Mesendoderm (in vitro differentiated cells): ENCODE results near the gene ZNF626. TPM values are rescaled to one million over a fixed set of nuclear protein-coding genes. Genes with fewer than 3 reads are reported as not detected.
"Not testable (repeated sequence)": the region's sequence is repeated elsewhere in the genome, so short reads cannot be mapped to it uniquely, and the experiment has no call there.

Source experiments
- DNase-seq: peaks from one replicate; pipeline ENCODE4 v3.0.0; 2013
- H2AK5ac ChIP-seq: 2 replicates; pipeline ENCODE4 v1.6.1; 2013; ENCODE audit warnings: low read length, inconsistent platforms
- H2BK120ac ChIP-seq: 2 replicates; pipeline ENCODE4 v1.6.1; 2013; ENCODE audit warnings: low read depth, mild to moderate bottlenecking, low read length, moderate library complexity, mixed read lengths
- H2BK15ac ChIP-seq: replicated peaks from 2 replicates; pipeline ENCODE4 v1.6.1; 2013; ENCODE audit warnings: low read depth, mild to moderate bottlenecking, moderate library complexity
- H2BK5ac ChIP-seq: 2 replicates; pipeline ENCODE4 v1.6.1; 2013; ENCODE audit warnings: low read length, inconsistent platforms
- H3K18ac ChIP-seq: 2 replicates; pipeline ENCODE4 v1.6.1; 2013; ENCODE audit warnings: mild to moderate bottlenecking, low read length, mixed read lengths
- H3K23ac ChIP-seq: one replicate; pipeline ENCODE4 v1.6.1; 2013; ENCODE audit warnings: low read length
- H3K27ac ChIP-seq: 2 replicates; pipeline ENCODE4 v1.5.1; 2013; ENCODE audit warnings: low read depth, mild to moderate bottlenecking, inconsistent platforms, low read length, moderate library complexity
- H3K27me3 ChIP-seq: 2 replicates; pipeline ENCODE4 v1.6.1; 2013; ENCODE audit warnings: low read length, control low read depth, mild to moderate bottlenecking, inconsistent platforms; ENCODE audit not compliant: insufficient read depth, poor library complexity
- H3K36me3 ChIP-seq: 2 replicates; pipeline ENCODE4 v1.6.1; 2013; ENCODE audit warnings: low read length, inconsistent platforms; ENCODE audit not compliant: control insufficient read depth, insufficient read depth
- H3K4ac ChIP-seq: one replicate; pipeline ENCODE4 v1.6.1; 2013; ENCODE audit warnings: low read depth, mild to moderate bottlenecking, low read length, moderate library complexity
- H3K4me1 ChIP-seq: 2 replicates; pipeline ENCODE4 v1.6.1; 2013; ENCODE audit warnings: low read depth, low read length, inconsistent platforms; ENCODE audit not compliant: control insufficient read depth
- H3K4me2 ChIP-seq: 2 replicates; pipeline ENCODE4 v1.6.1; 2013; ENCODE audit warnings: low read length
- H3K4me3 ChIP-seq: 2 replicates; pipeline ENCODE4 v1.5.1; 2013; ENCODE audit warnings: mild to moderate bottlenecking, low read length
- H3K56ac ChIP-seq: one replicate; pipeline ENCODE4 v1.6.1; 2013; ENCODE audit warnings: low read length
- H3K79me1 ChIP-seq: 2 replicates; pipeline ENCODE4 v1.6.1; 2013; ENCODE audit warnings: low read length, inconsistent platforms
- H3K79me2 ChIP-seq: 2 replicates; pipeline ENCODE4 v1.6.1; 2013; ENCODE audit warnings: mild to moderate bottlenecking, low read length; ENCODE audit not compliant: control insufficient read depth, insufficient read depth
- H3K9ac ChIP-seq: 2 replicates; pipeline ENCODE4 v1.6.1; 2013; ENCODE audit warnings: low read length, inconsistent platforms
- H4K5ac ChIP-seq: one replicate; pipeline ENCODE4 v1.6.1; 2013; ENCODE audit warnings: low read length
- H4K8ac ChIP-seq: one replicate; pipeline ENCODE4 v1.6.1; 2013; ENCODE audit warnings: low read depth, mild to moderate bottlenecking, control low read depth, low read length, moderate library complexity
- WGBS: extraction: QIAGEN DNeasy Blood & Tissue Kit; methylation state at CpG from one replicate; pipeline ENCODE4 v1.1.7; 2013; ENCODE audit warnings: low lambda C conversion rate, missing lambda C conversion rate; ENCODE audit not compliant: insufficient coverage; ENCODE audit errors: extremely low coverage; 5-methylcytosine and 5-hydroxymethylcytosine counted together
- polyA plus RNA-seq, 2 experiments: library from polyadenylated mRNA; stranded (reverse); fragments of 200-250 nt; gene quantifications; one replicate each; pipeline ENCODE4 v1.2.3, GENCODE V29; 2013

The ZNF626 gene
- polyA plus RNA-seq (2013, experiment 1 of 2): 10.4 TPM
- 11.2 TPM for polyA plus RNA-seq (2013, experiment 2 of 2)

DNA sequence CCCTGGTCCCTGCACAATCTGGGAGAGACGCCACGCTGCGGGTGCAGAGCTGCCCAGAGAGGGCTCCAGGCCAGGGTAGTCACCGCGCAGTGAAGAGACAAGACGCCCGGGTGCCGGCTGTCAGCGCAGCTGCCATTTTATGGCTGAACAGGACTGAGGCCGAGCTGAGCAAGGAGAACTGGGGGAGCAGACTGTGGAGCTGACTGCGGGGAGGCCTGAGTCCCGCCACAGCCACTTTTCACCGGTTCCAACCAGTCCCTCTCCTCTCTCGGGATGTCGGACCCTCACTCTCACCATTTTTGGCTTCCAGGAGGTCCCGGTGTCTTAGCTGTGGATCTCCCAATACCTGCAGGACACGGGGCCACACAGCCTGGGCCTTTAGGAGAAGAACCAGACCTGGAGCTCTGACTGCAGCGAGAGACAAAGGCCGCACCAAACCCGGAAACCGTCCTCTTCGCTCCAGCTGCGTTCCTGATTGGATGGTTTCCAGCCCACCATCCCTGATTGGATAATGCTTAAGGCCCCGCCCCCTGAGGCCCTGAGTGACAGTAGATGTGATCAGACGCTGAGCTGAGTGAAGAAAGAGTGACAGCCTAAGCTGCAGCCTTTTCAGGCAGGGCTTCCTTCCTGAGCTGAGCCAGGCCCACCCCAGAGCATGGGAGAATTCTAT lies at the start of gene ZNF626:
ZNF626 (minus strand) TSS at position 422 of the 670 bp plus-strand sequence; CDS start at position 297, 125 bp downstream.
- no peak within 1 kb of the TSS for H3K27ac ChIP-seq
- peak within 1 kb of the TSS; percentile 93 for H3K18ac ChIP-seq
- peak within 1 kb of the TSS; percentile 39 for H3K4me2 ChIP-seq
- H3K27me3 ChIP-seq: no peaks in the 10 kb centered on the region
- H4K8ac ChIP-seq: no peak within 1 kb of the TSS
- no peak within 1 kb of the TSS for H4K5ac ChIP-seq
- peak within 1 kb of the TSS; percentile 73 for H3K4me3 ChIP-seq
- H2BK5ac ChIP-seq: no peak within 1 kb of the TSS
- H3K9ac ChIP-seq: peak within 1 kb of the TSS; percentile 86
- H3K23ac ChIP-seq: no peak within 1 kb of the TSS
- H3K4ac ChIP-seq: no peak within 1 kb of the TSS
- WGBS: no CpG with 5 or more reads among the region's 25 CpGs
- no peak within 1 kb of the TSS for H2BK120ac ChIP-seq
- no peaks in the 10 kb centered on the region for H3K4me1 ChIP-seq
- no peak within 1 kb of the TSS for H2AK5ac ChIP-seq
- H2BK15ac ChIP-seq: no peak within 1 kb of the TSS
- H3K36me3 ChIP-seq: no peaks in the 10 kb centered on the region
- H3K56ac ChIP-seq: peak within 1 kb of the TSS; percentile 93
- H3K79me2 ChIP-seq: peaks cover 45% of the 10 kb centered on the region
- H3K79me1 ChIP-seq: peaks cover 1% of the 10 kb centered on the region
- DNase-seq: peak; percentile 99

- no peaks in the 10 kb centered on the region for H3K27me3 ChIP-seq
These were observed 7.9 kb upstream of the ZNF626 start for GRCh38 chr19:20669263-20669662.

DNA sequence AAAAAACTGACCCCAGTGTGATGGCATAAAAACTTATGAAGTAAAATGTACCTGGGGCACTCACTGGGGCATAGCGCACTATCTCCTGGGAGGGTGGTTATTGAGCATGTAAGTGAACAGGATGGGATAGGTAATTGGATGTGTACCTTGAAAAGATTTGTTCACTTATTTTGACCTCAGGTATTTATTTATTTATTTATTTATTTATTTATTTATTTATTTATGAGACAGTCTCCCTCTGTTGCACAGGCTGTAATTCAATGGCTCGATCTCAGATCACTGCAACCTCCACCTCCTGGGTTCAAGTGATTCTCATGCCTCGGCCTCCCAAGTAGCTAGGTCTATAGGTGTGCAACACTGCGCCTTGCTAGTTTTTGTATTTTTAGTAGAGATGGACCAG lies 5.9 kb upstream of the ZNF626 start:
- Histone ChIP-seq H3K27me3 (no peaks in the 10 kb centered on the region), H2BK5ac (no peak overlapping the region), H2BK15ac (no peak overlapping the region), H3K79me2 (no peaks in the 10 kb centered on the region), H3K4me1 (no peaks in the 10 kb centered on the region), H4K8ac (no peak overlapping the region), H2AK5ac (no peak overlapping the region), H3K23ac (no peak overlapping the region), H3K56ac (no peak overlapping the region), H3K27ac (no peak overlapping the region), H3K4me2 (no peak overlapping the region), H3K18ac (no peak overlapping the region), H3K79me1 (no peaks in the 10 kb centered on the region), H3K9ac (no peak overlapping the region), H2BK120ac (no peak overlapping the region), H4K5ac (no peak overlapping the region), H3K36me3 (no peaks in the 10 kb centered on the region), H3K4ac (no peak overlapping the region), H3K4me3 (no peak overlapping the region)
- WGBS: no CpG with 5 or more reads among the region's 4 CpGs
- DNase-seq: no peak

More at GRCh38 chr19:20669263-20669662, 7.9 kb upstream of the ZNF626 start:
- Histone ChIP-seq H3K18ac (no peak overlapping the region), H3K4ac (no peak overlapping the region), H3K4me2 (no peak overlapping the region), H3K56ac (no peak overlapping the region), H3K79me1 (no peaks in the 10 kb centered on the region), H3K79me2 (no peaks in the 10 kb centered on the region), H3K27ac (no peak overlapping the region), H2BK120ac (no peak overlapping the region), H2BK15ac (no peak overlapping the region), H4K8ac (no peak overlapping the region), H3K9ac (no peak overlapping the region), H3K4me3 (no peak overlapping the region), H3K36me3 (no peaks in the 10 kb centered on the region), H2BK5ac (no peak overlapping the region), H2AK5ac (no peak overlapping the region), H4K5ac (no peak overlapping the region), H3K23ac (no peak overlapping the region), H3K4me1 (no peaks in the 10 kb centered on the region)
- WGBS: no CpG with 5 or more reads among the region's 9 CpGs
- no peak for DNase-seq

DNA sequence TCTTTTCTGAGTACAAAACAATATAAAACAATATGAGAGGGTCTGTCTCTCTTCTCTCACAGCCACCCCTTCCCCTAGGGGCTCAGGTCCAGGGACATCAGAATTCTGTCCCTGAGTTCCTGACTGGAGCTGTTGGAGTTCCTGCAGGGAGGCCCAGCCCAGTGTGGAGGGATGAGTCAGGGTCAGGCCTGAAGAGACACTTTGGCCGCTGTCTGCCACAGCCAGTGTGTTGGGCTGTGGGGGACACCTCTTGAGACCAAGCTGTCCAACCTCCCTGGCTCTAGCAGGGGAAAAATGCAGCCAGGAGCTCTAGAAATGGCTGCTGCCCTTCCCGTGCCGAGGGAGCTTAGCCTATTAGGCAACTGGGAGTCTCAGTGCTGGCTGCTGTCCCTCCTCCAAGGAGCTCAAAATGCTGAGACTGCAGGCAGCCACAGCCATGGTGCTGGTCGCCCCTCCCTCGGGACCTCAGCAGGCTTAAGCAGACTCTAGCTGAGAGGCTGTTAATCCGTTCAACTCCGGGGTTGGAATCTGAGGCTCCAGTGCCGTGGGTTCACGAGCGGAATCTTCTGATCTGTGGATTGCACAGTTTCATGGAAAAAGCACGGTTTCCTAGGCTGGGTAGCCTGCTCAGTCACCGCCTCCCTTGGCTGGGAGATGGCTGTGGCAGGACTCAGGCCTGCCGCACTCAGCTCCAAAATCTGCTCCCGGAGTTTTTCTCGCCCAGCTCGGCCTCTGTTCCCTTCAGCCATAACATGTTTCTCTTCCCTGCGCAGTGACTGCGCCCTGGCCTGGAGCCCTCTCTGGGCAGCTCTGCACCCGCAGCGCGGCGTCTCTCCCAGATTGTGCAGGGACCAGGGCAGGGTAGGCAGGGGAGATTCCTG lies 3.8 kb upstream of the ZNF626 start:
- peaks cover 10% of the 10 kb centered on the region for H3K79me2 ChIP-seq
- no peak overlapping the region for H2AK5ac ChIP-seq
- H2BK5ac ChIP-seq: no peak overlapping the region
- no peak overlapping the region for H2BK120ac ChIP-seq
- no peak overlapping the region for H4K5ac ChIP-seq
- H3K36me3 ChIP-seq: no peaks in the 10 kb centered on the region
- no peak overlapping the region for H3K4ac ChIP-seq
- WGBS: no CpG with 5 or more reads among the region's 22 CpGs
- H3K27me3 ChIP-seq: no peaks in the 10 kb centered on the region
- peak; percentile 62 for DNase-seq
- no peak overlapping the region for H4K8ac ChIP-seq
- H3K4me1 ChIP-seq: no peaks in the 10 kb centered on the region
- H3K18ac ChIP-seq: no peak overlapping the region
- no peak overlapping the region for H3K4me2 ChIP-seq
- no peaks in the 10 kb centered on the region for H3K79me1 ChIP-seq
- no peak overlapping the region for H2BK15ac ChIP-seq
- H3K27ac ChIP-seq: no peak overlapping the region
- no peak overlapping the region for H3K4me3 ChIP-seq
- H3K23ac ChIP-seq: no peak overlapping the region
- no peak overlapping the region for H3K9ac ChIP-seq
- no peak overlapping the region for H3K56ac ChIP-seq

DNA sequence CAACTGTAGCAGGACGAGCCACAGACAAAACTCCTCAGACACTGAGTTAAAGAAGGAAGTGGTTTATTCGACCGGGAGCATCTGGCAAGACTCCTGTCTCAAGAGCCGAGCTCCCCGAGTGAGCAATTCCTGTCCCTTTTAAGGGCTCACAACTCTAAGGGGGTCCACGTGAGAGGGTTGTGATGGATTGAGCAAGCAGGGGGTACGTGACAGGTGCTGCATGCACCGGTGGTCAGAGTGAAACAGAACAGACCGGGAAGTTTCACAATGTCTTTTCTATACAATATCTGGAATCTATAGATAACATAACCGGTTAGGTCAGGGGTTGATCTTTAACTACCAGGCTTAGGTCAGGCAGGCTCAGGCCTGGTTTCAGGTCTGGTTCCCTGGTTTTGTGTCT lies 3.1 kb upstream of the ZNF626 start:
- not testable (repeated sequence) for H3K27ac ChIP-seq, H2BK15ac ChIP-seq, H3K36me3 ChIP-seq, H3K79me1 ChIP-seq, H3K9ac ChIP-seq, H3K4me1 ChIP-seq, H3K4me3 ChIP-seq, H2BK120ac ChIP-seq, H3K18ac ChIP-seq, DNase-seq, H3K4me2 ChIP-seq, H3K4ac ChIP-seq, H2BK5ac ChIP-seq, H4K5ac ChIP-seq, H3K56ac ChIP-seq, H4K8ac ChIP-seq, H3K27me3 ChIP-seq, H2AK5ac ChIP-seq, H3K23ac ChIP-seq
- WGBS: no CpG with 5 or more reads among the region's 10 CpGs
- peaks cover 17% of the 10 kb centered on the region for H3K79me2 ChIP-seq
